HG03342 (cell line): Measurements from ENCODE around the gene NTN4.
"Not testable (repeated sequence)": the region's sequence is repeated elsewhere in the genome, so short reads cannot be mapped to it uniquely, and the experiment has no call there.

Experiments
- ATAC-seq: cut with Tn5 transposase; IDR thresholded peaks from one replicate; pipeline ENCODE4 v1.9.1; 2021; ENCODE audit warnings: mild to moderate bottlenecking, moderate library complexity; ENCODE audit not compliant: unreplicated experiment

Gene NTN4

GRCh38 chr12:95790033-95790916 is at the start of gene NTN4:
NTN4 (minus strand) TSS chr12:95790764; CDS start chr12:95790309, 455 bp downstream.
- ATAC-seq = no peak

DNA sequence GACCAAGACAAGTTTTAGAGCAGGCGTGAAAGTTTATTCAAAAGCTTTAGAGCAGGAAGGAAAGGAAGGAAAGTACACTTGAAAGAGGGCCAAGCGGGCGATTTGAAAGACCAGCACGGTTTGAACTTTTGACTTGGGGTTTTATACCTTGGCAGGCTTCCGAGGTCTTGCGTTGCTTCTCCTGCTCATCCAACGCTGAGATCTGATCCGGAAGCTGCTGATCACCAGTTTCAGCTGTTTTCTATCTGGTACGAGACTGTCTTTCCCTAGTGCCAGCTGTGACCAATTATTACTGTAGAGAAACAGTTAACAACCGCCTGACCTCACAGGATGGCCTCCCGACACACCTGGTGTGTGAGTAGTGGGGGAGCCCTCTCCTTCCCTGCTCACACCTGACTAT is 47.6 kb upstream of the NTN4 start:
- no peak for ATAC-seq

DNA sequence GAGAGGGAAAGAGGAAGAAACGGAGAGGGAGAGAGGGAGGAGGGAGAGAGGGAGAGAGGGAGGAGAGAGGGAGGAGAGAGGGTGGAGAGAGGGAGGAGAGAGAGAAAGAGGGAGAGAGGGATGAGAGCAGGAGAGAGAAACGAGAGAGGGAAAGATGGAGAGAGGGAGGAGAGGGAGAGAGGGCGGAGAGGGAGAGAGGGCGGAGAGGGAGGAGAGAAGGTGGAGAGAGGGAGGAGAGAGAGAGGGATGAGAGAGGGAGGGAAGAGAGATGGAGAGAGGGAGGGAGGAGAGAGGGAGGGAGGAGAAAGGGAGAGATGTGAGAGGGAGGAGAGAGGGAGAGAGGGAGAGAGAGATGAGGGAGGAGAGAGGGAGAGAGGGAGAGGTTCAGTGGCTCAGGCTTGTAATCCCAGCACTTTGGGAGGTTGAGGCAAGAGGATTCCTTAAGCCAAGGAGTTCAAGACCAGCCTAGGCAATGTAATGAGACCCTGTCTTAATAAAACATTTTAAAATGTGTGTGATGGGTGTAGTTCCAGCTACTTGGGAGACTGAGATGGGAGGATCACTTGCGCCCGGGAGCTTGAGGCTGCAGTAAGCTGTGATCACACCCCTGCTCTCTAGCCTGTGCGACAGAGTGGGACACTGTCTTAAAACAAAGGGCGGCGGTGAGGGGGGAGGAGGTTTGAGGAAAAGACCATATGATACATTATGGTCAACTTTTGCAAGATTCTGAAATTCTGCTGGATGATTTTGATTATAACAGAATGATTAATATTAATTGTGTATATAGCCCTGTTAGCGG is 46.9 kb upstream of the NTN4 start:
- ATAC-seq = no peak

- ATAC-seq = no peak
Measured at GRCh38 chr12:95836630-95837239, 46.2 kb upstream of the NTN4 start.

DNA sequence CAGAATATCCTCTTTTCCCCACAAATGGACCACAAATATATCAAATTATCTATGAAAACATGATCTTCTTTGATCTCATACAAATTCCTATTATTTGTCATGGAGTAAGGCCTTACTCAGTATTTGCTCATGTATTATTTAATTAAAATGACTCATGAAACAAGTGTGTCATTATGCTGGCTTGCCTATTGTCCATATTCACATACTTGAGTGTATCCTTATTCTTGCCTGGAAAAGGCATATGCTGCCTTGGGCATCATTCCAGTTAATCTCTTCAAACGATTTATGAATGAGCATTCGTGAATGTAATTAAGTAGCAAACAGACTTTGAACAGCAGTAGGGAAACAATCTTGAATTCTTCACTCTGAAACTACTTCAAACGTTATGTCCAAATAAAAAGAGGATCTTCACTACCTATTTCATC is 45.6 kb upstream of the NTN4 start:
- no peak for ATAC-seq

DNA sequence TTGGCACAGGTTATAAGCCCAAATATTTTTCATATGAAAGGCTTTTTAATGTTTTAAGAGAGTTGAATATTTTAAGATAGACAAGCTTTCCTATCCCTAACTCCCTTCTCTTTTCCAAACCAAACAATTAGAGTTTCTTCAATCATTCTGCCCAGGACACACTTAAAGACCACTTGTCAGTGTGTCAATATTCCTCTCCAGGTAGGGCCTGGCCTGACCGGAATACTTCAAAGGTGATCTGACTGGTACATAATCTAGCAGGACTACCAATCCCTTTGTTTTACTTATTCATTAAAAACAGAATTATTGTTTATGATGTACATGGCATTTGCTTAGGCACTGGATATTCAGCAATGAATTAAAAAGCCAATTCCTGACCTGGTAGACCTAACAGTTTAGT is 44.0 kb upstream of the NTN4 start:
- ATAC-seq = no peak

GRCh38 chr12:95830335-95831089 is 39.9 kb upstream of the NTN4 start:
- no peak for ATAC-seq

- no peak for ATAC-seq
Measured at GRCh38 chr12:95829395-95829794, 38.8 kb upstream of the NTN4 start.

DNA sequence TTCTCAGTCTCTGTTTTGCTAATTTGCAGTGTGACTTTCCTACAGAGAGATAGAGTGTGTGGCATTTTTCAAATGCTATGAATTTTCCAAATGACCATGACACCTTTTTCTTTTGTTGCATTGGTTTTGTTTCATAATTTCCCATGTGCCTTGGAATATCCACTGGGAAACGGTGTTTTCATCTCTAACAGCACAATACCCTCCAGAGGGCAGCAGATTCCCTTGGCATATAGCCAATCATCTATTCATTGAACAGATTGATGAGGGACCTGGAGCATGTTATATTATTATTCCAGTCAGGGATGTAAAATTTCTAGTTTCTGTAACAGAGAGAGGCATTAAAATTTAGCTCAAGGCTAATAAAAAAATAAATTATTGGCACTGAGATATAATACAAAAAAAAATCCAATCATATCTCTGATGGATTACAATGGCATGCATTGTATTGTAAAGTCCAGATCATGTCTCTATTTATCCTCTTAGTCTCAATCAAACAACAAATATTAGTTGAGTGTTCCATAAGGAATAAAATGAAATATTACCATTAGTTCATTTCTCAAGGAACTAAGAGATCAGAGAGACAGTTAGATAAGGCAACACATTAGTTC is 29.6 kb upstream of the NTN4 start:
- no peak for ATAC-seq

DNA sequence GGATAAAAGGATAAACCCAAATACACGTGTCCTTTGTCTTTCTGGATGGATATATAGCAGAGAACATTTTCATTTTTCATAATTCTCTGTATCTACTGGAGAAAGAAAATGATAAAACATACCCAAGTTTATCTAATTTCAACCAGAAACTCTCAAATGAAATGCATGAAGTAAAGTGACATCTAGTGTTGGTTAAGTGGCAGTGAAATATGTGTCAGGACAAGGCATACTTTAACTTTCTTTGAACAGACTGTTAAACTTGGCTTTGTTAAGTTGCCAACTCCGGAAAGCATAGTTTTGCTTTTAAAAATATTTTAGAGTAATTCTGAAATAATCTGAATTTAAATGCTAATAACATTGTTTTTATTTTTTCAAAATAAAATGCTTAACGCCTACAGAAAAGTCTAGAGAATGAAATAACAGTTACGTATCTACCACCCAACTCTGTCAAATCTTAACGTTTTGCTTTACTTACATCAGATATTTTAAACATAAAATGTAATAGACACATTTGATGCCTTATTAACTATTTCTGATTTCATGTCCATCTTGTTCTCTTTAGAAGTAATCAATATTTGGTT is 25.2 kb upstream of the NTN4 start:
- no peak for ATAC-seq

GRCh38 chr12:95812155-95812554 is 21.6 kb upstream of the NTN4 start:
- not testable (repeated sequence) for ATAC-seq

GRCh38 chr12:95810411-95810810 is 19.8 kb upstream of the NTN4 start:
- ATAC-seq = no peak

DNA sequence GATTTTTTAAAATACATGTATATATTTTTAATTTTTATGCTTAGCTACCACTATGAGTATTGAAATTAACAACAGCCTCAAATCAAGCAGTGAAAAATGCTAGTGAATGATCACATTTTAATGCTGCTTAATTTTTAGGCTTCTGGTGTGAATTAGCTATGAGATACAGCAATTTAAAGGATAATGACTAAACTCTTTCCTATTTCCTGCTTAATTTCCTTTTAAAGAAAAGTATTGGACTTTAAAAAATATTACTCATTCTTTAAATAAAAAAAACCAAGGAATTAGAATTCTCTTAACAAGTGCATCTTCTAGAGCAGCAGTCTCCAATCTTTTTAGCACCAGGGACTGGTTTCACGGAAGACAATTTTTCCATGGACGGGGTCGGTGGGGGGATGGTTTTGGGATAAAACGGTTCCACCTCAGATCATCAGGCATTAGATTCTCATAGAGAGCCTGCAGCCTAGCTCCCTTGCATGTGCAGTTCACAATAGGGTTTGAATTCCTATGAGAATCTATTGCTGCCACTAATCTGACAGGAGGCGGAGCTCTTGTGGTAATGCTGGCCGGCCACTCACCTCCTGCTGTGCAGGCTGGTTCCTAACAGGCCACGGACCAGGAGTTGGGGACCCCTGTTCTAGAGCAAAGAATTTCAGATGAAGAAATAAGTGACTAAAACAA is 18.6 kb upstream of the NTN4 start:
- ATAC-seq = no peak

DNA sequence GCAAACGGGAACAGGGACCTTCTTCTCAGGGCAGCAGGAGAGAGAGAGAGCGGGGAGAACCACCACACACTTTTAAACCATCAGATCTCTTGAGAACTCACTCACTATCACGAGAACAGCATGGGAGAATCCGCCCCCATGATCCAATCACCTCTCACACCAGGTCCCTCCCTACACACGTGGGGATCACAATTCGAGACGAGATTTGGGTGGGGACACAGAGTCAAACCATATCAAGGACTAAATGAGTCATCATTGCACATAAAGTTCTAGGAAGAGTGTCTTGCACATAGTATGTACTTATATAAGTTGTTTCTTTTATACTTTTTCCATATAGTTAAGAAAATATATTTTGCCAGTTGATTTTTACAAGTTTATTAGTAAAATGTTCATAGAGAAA is 17.6 kb upstream of the NTN4 start:
- ATAC-seq = no peak

DNA sequence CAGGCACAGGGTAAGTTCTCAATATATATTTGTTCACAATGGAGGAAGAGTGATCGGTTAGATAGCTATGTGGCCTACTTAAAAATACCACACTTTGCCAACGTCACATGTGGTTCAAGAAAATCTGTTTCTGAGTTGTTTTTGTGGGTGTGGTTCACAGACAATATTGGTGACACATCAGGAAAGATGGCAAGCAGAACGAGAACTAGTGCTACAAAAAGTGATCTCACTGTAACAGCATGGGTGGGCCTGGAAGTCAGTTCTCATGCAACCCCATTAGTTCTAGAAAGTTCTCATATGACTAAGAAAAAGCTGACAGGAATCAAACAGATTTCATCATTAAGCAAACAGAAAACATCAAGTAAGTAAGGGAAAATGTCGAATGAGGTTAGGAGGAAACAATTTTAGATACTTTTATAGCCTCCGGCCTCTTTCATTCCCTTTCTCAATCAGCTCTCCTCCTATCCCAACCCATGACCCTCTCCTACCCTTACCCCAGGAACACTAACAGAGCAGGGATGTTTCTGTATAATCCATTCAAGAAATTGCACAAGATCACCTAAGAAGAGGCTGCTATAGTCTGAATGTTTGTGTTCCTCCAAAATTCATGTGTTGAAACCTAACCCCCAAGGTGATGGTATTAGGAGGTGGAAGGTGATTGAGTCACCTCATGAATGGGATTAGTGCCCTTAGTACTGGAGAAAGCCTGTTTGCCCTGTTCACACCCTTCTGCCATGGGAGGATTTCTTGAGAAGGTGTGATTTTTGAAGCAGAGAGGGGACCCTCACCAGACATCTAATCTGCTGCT is 15.5 kb upstream of the NTN4 start:
- ATAC-seq = no peak

DNA sequence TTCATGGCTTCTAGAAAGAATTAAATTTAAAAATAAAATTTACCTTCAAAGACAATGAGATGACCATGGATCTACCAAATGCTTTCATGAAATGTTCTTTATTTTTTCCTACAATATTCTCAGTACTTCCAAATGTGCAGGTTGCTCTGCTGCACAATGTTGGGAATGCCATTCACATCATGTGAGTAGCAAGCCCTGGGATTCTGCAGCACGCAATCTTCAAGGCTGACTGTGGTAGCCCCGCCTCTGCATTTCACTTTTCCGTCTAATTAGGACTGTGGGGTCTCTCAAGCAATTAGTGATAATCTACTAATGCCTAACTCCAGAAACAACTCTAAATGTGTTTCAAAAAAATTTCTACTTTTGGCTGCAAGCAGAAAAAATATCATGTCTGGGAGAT is 13.7 kb upstream of the NTN4 start:
- ATAC-seq = no peak

GRCh38 chr12:95803817-95804216 is 13.3 kb upstream of the NTN4 start:
- ATAC-seq = no peak

DNA sequence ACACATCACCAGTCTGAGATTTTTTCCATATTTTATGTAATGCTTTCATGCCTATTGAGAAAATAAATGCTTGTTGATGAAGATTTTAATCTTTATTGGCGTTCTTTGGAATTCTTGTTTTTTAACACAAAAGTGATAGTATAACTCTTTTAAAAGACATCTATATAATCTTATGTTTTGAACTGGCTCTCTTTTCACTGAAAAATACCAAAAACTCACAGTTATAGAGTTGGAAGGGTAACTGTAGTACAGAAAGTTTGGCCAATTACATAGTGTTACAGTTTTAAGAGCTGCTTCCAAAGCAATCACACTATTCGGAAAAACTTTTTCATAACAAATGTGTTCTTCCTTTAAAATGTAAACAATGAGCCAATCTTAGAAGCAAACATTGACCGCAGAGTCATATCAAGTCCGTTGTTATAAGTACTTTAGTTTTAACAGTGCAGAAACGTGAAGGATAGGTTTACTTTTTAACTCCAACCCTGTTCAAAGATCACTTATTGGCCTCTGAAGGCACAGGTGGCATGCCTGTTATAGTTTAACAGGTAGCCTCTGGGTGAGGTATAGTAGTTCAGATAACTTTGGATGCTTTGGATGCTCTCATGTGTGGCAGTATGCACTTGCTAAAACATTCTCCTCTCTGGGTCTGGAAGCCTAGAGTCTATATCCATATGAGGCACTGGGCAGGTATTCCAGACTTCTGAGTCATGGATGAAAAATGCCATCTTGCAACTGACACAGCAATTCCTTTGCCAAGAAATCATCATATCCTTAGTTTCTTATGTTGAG is 12.1 kb upstream of the NTN4 start:
- no peak for ATAC-seq
